ENCODE data around the gene TTBK2.

Gene TTBK2

GRCh38 chr15:42728560-42728959 lies 192.0 kb downstream of the TTBK2 start:
- no peak for DNase-seq (ENCODE audit: low read depth)

- no peak for DNase-seq (ENCODE audit: low read depth)
Measured at GRCh38 chr15:42727750-42728381, 192.7 kb downstream of the TTBK2 start.

DNA sequence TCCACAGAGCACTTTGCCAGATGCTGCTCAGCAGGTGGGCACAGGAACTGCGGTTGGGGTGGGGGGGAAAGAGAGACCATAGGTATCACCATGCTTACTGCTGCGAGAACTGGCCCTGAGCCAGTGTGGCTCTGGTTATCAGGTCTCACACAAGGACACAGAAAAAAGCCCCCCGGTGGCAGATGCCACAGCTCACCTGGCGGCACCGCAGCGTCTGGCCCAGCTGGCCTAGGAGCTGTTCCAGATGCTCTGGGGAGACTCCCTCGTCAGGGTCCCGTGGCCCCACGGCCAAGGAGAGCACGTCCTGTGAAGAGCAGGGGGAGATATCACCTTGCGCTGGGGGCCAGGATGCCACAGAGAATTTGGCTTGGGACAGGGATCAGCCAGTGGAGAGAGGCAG lies 194.5 kb downstream of the TTBK2 start:
- DNase-seq (ENCODE audit: low read depth) = no peak

DNA sequence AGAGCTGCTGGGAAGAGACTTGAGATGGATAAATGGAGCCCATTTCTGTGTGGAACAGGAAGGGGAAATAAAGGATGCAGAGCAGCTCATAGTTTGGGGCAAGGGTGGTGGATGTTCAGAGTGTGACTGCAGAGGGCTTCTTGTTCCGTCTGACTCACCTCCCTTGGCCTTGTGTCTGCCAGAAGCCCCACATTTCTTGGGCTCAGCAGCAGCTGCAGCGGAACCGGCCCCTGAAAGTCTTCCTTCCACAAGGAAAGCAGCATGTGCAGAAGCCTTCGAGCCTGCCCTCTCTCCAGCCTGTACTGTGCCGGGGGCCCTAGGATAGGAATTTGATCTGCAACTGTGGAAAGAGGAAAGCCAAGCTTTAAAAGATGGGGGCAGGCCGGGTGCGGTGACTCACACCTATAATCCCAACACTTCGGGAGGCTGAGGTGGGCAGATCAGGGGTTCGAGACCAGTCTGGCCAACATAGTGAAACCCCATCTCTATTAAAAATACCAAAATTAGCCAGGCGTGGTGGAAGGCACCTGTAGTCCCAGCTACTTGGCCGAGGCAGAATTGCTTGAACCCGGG lies 195.2 kb downstream of the TTBK2 start:
- DNase-seq (ENCODE audit: low read depth) = no peak

DNA sequence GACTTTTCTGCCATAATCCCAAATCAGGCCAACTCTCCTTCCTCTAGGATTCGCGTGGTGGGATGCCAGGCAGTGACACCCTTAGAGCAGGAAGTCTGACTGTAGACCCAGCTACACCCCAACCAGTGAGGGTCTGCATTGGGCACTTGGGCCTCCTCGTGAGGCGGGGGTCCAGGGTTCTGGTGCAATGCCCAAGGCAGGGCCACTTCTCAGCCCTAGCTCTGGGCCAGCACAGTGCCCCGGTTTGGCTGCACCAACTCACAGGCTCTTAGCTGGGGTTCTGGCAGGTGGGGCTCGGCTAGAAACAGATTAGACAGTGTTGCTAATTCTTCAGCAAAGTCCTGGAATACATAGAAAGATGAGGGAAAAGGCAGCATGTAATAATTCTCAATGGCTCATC lies 196.3 kb downstream of the TTBK2 start:
- no peak for DNase-seq (ENCODE audit: low read depth)

DNA sequence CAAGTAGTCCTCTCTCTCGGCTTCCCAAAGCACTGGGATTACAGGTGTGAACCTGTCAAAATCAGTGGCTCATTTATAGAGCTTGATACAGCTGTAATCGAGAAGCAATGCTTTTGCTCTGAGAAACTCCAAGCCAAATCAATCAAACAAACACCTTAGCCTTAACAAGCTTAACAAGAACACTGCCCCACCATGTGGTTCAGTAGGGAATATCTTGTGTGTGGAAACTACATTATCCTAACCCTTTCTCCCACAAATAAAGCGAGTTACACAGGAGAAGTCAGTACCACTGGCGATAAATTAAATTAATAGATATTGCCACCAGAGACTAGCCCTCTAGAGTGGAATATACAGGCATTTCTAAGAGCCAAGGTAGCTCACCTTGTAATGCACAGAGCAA lies 197.5 kb downstream of the TTBK2 start:
- no peak for DNase-seq (ENCODE audit: low read depth)

DNA sequence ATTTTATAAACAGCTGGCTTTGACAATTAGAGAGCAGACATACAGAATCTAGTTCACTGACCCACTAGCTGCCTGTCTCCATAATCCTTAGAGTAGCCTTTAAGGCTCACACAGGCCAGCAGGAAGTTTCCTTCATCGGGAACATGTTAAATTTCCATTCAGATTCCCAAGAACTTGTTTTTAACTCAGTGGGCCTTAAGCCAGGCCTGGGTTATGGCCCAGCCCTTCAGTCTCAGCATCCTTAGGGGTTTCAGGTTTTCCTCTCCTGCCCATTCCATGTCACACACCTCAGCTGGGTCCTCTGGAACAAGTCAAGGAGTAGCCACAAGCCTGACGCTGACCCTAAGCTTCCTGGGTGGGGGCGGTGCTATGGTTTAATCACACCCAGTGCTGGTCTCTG lies 198.7 kb downstream of the TTBK2 start:
- DNase-seq (ENCODE audit: low read depth) = no peak

DNA sequence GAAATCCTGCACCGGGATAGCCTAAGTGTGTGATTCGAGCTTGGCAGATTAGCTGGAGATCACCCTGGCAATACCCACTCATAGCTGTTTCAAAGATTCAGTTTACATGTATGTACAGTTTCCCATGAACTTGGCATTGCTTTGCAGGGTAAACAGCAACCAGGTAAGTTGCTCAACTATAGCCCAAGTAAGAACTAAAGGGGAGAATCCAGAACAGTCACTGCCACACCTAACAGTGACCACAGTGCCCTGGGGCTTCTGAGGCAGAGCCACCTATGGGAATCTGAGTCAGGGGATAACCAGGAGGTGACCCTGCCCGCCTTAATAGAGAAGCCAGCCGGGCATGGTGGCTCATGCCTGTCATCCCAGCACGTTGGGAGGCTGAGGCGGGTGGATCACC lies 199.6 kb downstream of the TTBK2 start:
- no peak for DNase-seq (ENCODE audit: low read depth)

- no peak for DNase-seq (ENCODE audit: low read depth)
Measured at GRCh38 chr15:42720071-42720470, 200.5 kb downstream of the TTBK2 start.

DNA sequence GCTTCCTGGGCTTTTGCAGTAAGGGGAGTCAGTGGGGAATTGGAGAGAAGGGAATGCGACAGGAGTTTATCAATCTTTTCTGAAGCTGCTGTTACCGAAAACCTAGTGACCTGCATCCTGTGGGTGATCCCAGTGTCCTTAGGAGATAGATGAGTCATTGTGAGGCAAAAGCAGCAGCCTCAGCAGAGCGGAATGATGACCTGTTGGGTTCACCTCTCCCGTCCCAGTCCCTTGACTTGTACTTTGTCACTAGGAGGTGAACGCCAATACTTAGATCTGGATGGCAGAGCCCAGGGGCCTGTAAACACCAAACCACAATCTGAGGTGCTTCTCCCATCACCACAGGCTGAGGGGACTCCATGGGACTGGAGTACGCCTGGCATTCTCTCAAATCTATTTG lies 201.5 kb downstream of the TTBK2 start:
- no peak for DNase-seq (ENCODE audit: low read depth)

- DNase-seq (ENCODE audit: low read depth) = no peak
Measured at GRCh38 chr15:42716626-42717025, 204.0 kb downstream of the TTBK2 start.

DNA sequence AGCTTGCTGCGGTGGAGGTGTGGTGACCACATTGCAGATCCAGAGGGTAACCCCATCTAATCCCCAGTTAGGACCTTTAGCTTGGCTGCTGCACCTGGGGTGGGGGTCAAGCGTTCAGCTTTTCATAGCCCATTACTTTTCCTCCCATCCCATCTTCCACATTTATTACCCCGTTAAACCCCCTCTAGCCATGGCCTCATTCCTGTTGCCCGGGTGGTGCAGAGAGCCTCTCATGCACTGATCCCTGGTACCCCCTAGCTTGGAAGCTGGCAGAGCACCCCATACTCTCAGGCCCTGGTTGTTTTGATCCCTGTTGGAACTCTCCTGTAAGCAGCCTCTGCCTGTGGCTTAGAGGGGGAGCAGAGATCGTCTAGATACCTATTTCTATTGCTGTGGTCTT lies 204.5 kb downstream of the TTBK2 start:
- DNase-seq (ENCODE audit: low read depth) = no peak

DNA sequence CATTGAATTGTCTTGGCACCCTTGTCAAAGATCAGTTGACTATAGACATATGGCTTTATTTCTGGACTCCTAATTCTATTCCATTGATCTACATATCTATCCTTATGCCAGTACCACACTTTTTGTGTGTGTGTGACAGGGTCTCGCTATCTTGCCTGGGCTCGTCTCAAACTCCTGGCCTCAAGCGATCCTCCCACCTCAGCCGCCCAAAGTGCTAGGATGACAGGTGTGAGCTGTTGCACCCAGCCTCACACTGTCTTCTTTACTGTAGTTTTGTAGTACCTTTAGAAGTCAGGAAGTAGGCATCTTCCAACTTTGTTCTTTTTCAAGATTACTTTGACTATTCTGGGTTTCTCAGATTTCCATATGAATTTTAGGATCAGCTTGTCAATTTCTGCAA lies 208.0 kb downstream of the TTBK2 start:
- DNase-seq (ENCODE audit: low read depth) = no peak

DNA sequence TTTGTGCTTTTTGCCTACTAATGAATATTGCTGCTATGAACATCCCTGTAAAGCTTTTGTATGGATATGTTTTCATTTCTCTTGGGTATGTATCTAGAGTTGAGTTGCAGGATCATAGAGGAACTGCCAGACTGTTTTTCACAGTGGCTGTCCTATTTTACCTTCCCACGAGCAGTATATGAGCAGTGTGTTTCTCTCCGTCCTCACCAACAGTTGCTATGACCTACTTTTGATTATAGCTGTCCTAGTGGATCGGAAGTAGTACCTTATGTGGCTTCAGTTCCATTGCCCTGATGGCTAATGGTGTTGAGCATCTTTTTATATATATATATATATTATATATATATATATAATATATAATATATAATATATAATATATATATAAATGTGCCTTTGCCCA lies 208.8 kb downstream of the TTBK2 start:
- no peak for DNase-seq (ENCODE audit: low read depth)

GRCh38 chr15:42710662-42711061 lies 209.9 kb downstream of the TTBK2 start:
- DNase-seq (ENCODE audit: low read depth) = no peak

DNA sequence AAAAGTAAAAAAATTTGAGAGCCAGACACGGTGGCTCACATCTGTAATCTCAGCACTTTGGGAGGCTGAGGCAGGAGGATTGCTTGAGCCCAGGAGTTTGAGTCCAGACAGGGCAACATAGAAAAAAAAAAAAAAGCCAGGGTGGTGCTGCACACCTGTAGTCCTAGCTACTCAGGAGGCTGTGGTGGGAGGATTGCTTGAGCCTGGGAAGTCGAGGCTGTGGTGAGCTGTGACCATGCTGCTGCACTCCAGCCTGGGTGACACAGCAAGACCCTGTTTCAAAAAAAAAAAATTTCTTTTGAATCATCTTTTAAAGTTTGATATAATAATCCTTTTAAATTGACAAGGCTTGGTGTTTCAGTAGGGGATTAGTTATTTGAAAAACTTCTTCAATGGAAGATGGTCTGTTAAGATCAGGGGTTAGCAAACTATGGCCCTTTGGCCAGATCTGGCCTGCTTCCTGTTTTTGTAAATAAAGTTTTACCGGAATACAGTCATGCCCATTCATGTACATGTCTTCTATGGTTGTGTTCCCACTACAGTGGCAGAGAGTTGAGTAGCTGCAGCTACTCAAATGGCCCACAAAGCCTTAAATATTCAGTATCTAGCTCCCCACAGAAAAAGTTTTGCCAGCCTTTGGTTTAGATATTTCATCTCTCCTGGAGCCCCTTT lies 212.6 kb downstream of the TTBK2 start:
- no peak for DNase-seq (ENCODE audit: low read depth)

DNA sequence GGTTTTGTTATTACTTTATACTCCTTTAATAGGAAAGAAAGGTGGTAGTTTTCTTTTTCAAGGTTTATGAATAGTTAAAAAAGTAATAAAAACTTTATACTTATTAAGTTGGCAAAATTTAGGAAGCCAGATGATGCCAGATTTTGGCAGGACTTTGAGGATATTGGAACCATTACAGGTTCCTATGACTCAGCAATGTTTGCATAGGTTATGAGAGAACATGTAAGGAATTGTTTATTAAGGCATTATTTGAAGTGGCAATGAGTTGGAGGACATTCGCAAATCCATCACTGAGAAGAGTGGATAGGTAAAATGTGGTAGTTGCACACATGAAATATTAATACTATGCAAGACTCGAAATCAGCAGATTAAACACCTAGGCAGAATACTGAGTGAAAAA lies 213.5 kb downstream of the TTBK2 start:
- DNase-seq (ENCODE audit: low read depth) = no peak

- no peak for DNase-seq (ENCODE audit: low read depth)
Measured at GRCh38 chr15:42705336-42705735, 215.2 kb downstream of the TTBK2 start.

- DNase-seq (ENCODE audit: low read depth) = peak; percentile 34
Measured at GRCh38 chr15:42704492-42704926, 216.1 kb downstream of the TTBK2 start.

- no peak for DNase-seq (ENCODE audit: low read depth)
Measured at GRCh38 chr15:42696626-42697025, 224.0 kb downstream of the TTBK2 start.

- DNase-seq (ENCODE audit: low read depth) = no peak
Measured at GRCh38 chr15:42695527-42696071, 225.0 kb downstream of the TTBK2 start.

GRCh38 chr15:42694398-42694797 lies 226.2 kb downstream of the TTBK2 start:
- DNase-seq (ENCODE audit: low read depth) = no peak

GRCh38 chr15:42693942-42694341 lies 226.6 kb downstream of the TTBK2 start:
- DNase-seq (ENCODE audit: low read depth) = no peak
